ENCODE data around the gene PALLD.

DNA sequence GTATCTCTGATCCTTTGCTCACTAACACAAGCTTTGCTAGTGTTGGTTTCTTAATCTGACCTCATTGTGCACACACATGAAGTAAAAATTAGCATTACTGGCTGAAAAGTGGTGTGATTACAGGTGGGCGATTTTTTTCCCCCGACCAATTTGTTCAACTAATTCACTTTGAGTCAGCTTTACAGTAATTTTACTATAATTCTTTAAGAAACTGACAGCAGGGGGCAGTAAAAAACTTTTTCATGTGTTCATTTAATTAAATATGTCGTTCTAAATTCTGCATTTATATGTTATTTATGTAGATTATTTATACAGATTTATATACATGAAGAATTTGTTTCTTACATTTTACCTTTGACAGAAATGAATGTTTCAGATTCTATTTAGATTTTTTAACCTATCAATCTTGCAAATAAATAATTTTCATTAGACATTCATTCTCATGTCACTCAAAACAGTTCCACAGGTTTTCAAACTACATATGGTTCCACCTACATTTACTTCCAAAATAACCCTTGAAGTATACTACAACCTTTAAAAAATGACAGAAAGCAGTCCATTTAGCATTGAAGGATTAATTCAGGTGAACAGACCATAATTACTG, 17.5 kb downstream of the PALLD start:
- no peak for TF ChIP-seq EZH2 (IDR thresholded peaks at IDR 0.05)
- TF ChIP-seq, protein P1, sequence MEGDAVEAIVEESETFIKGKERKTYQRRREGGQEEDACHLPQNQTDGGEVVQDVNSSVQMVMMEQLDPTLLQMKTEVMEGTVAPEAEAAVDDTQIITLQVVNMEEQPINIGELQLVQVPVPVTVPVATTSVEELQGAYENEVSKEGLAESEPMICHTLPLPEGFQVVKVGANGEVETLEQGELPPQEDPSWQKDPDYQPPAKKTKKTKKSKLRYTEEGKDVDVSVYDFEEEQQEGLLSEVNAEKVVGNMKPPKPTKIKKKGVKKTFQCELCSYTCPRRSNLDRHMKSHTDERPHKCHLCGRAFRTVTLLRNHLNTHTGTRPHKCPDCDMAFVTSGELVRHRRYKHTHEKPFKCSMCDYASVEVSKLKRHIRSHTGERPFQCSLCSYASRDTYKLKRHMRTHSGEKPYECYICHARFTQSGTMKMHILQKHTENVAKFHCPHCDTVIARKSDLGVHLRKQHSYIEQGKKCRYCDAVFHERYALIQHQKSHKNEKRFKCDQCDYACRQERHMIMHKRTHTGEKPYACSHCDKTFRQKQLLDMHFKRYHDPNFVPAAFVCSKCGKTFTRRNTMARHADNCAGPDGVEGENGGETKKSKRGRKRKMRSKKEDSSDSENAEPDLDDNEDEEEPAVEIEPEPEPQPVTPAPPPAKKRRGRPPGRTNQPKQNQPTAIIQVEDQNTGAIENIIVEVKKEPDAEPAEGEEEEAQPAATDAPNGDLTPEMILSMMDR (IDR thresholded peaks at IDR 0.05) = peak; percentile 58
